Dendritic cell treated with granulocyte-macrophage colony-stimulating factor and Interleukin-4, amounts not matched to agents 40 ng/mL and 50 ng/mL, for 4 days (primary cell): ENCODE data around the gene COBL.

Experiments
- H3K27ac Mint-ChIP-seq: one replicate; pipeline ENCODE4 v1.8.0; 2022; ENCODE audit warnings: mild to moderate bottlenecking, mixed read lengths
- H3K27me3 Mint-ChIP-seq: one replicate; pipeline ENCODE4 v1.8.0; 2022; ENCODE audit warnings: mild to moderate bottlenecking, mixed read lengths
- H3K36me3 Mint-ChIP-seq: one replicate; pipeline ENCODE4 v1.8.0; 2022; ENCODE audit warnings: low read depth, mixed read lengths
- H3K4me1 Mint-ChIP-seq: one replicate; pipeline ENCODE4 v1.8.0; 2022; ENCODE audit warnings: low read depth, mixed read lengths
- H3K4me3 Mint-ChIP-seq: one replicate; pipeline ENCODE4 v1.8.0; 2022; ENCODE audit warnings: mild to moderate bottlenecking, moderate library complexity, mixed read lengths
- H3K9me3 Mint-ChIP-seq: one replicate; pipeline ENCODE4 v1.8.0; 2022; ENCODE audit warnings: mixed read lengths
- intact Hi-C: fragments of 100-400 bp; cut with micrococcal nuclease; formaldehyde crosslinking; loops from one replicate; pipeline ENCODE4 v1.15.0; 2022

COBL gene

GRCh38 chr7:51317582-51317910, 937 bp upstream of the COBL start:
- Mint-ChIP-seq H3K36me3 (no peaks in the 10 kb centered on the region), H3K27ac (no peak overlapping the region), H3K4me3 (no peak overlapping the region), H3K9me3 (no peaks in the 10 kb centered on the region), H3K4me1 (peaks cover 5% of the 10 kb centered on the region), H3K27me3 (peaks cover 66% of the 10 kb centered on the region)
- intact Hi-C loops = no loop called here

- no peak overlapping the region for H3K4me3 Mint-ChIP-seq
- H3K4me1 Mint-ChIP-seq = peaks cover 5% of the 10 kb centered on the region
- H3K27me3 Mint-ChIP-seq = peaks cover 67% of the 10 kb centered on the region
- no peaks in the 10 kb centered on the region for H3K36me3 Mint-ChIP-seq
- H3K27ac Mint-ChIP-seq = no peak overlapping the region
- intact Hi-C loops = no loop called here
- no peaks in the 10 kb centered on the region for H3K9me3 Mint-ChIP-seq
Observed at GRCh38 chr7:51316262-51316665, 345 bp downstream of the COBL start.

GRCh38 chr7:51315393-51316261, 982 bp downstream of the COBL start:
- peak overlapping the region; percentile 23 for H3K4me3 Mint-ChIP-seq
- H3K27ac Mint-ChIP-seq = no peak overlapping the region
- H3K9me3 Mint-ChIP-seq = no peaks in the 10 kb centered on the region
- intact Hi-C loops = no loop called here
- no peaks in the 10 kb centered on the region for H3K36me3 Mint-ChIP-seq
- peaks cover 5% of the 10 kb centered on the region for H3K4me1 Mint-ChIP-seq
- peaks cover 64% of the 10 kb centered on the region for H3K27me3 Mint-ChIP-seq

DNA sequence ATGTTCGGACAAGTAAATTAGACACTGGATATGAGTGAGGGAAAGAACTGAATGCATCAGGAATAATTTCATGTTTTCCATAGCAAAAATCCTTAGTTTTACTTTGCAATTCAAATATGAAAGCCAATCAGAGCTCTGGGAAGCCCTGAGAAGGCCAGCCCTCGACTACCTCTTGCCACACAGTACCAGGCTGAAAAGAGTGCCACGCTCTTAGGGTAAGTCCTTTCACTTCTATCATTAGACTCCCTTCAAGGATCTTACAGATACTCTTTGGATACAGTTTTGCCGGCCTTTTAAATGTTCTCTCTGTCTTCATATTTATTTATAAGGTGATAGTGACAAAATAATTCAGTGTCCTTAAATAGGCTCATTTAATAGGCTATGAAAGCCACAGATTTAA, 1.9 kb downstream of the COBL start:
- H3K27ac Mint-ChIP-seq = no peak overlapping the region
- no peaks in the 10 kb centered on the region for H3K36me3 Mint-ChIP-seq
- H3K4me1 Mint-ChIP-seq = peaks cover 5% of the 10 kb centered on the region
- no peak overlapping the region for H3K4me3 Mint-ChIP-seq
- intact Hi-C loops = no loop called here
- H3K27me3 Mint-ChIP-seq = peaks cover 62% of the 10 kb centered on the region
- H3K9me3 Mint-ChIP-seq = no peaks in the 10 kb centered on the region

DNA sequence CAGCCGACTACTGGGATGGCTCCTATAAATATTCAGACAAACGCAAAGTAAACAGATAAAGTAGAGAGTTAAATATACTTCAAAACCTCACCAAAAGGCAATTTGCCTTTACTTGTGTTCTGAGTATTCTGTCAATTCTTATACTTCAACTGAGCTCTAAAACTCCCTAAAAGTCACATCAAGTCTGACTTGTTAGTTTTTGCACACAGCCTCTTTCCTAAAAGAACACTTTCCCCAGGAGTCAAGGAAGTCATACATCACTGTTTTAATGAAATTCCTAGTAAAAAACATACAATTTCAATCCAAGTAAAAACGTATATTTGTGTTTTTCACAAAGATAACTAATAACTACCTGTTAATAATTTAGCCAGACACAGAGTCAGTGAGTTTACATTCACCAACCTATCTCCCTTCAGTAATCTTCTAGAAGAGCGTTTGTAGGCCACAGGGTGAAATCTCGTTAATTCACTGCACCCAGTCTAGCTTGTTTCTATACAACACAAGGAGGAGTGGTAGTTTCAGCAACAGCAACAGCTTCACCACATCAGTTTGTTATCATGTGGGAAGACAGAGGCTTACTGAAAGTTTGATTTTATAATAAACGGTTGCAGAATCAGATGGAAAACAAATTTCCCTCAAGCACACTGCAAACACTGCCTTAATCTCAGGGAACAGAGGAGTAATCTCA, 2.7 kb downstream of the COBL start:
- H3K9me3 Mint-ChIP-seq = no peaks in the 10 kb centered on the region
- H3K4me1 Mint-ChIP-seq = peaks cover 5% of the 10 kb centered on the region
- no peaks in the 10 kb centered on the region for H3K36me3 Mint-ChIP-seq
- peaks cover 54% of the 10 kb centered on the region for H3K27me3 Mint-ChIP-seq
- no peak overlapping the region for H3K27ac Mint-ChIP-seq
- intact Hi-C loops = no loop called here
- no peak overlapping the region for H3K4me3 Mint-ChIP-seq

GRCh38 chr7:51312951-51313737, 3.5 kb downstream of the COBL start:
- Mint-ChIP-seq H3K36me3 (no peaks in the 10 kb centered on the region), H3K4me3 (no peak overlapping the region), H3K9me3 (no peaks in the 10 kb centered on the region), H3K27ac (no peak overlapping the region), H3K4me1 (peaks cover 5% of the 10 kb centered on the region), H3K27me3 (peaks cover 51% of the 10 kb centered on the region)
- intact Hi-C loops = no loop called here

DNA sequence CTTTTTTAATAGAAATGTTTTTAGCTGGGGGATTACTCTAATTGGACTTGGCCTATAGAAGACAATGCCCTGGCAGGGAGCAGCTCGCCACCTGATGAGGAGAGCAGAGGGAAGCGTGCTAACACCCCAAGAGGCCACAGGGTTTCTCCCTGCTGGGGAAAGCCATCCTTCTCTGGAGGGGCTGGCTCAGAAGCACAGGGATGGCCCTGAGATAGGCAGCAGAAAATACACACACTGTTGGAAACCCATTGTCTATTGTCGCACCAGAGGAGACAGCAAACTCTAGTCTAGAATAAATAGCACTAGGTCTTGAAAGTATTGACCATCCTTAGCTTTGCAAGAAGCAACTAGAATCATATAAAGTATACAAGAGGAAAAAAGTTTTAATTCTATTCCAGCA, 5.4 kb downstream of the COBL start:
- peaks cover 5% of the 10 kb centered on the region for H3K4me1 Mint-ChIP-seq
- H3K27ac Mint-ChIP-seq = no peak overlapping the region
- H3K36me3 Mint-ChIP-seq = no peaks in the 10 kb centered on the region
- intact Hi-C loops = no loop called here
- no peak overlapping the region for H3K4me3 Mint-ChIP-seq
- peaks cover 36% of the 10 kb centered on the region for H3K27me3 Mint-ChIP-seq
- no peaks in the 10 kb centered on the region for H3K9me3 Mint-ChIP-seq

DNA sequence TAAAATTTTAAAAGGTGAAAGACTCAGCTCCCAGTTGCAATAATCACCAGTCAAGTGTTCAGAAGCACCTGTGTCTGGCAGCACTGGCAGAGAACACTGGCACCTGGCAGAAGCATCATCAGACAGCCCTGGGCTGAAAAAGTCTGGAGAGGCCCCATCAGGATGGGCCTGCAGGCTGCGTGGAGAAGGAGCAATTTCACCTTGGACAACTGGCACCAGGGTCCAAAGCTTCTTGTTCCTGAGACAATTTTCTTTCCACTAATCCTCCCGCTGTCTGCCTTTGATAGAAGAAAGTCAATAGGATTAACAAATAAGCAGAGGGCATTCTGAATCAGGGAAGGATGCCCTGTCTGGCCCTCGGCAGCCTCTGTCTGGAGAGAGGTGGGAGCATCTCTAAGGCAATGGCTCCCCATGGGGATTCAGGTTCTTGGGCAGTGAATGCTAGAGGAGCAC, 6.5 kb downstream of the COBL start:
- peaks cover 26% of the 10 kb centered on the region for H3K27me3 Mint-ChIP-seq
- no peaks in the 10 kb centered on the region for H3K4me1 Mint-ChIP-seq
- H3K4me3 Mint-ChIP-seq = no peak overlapping the region
- no peak overlapping the region for H3K27ac Mint-ChIP-seq
- H3K9me3 Mint-ChIP-seq = no peaks in the 10 kb centered on the region
- intact Hi-C loops = no loop called here
- H3K36me3 Mint-ChIP-seq = no peaks in the 10 kb centered on the region

DNA sequence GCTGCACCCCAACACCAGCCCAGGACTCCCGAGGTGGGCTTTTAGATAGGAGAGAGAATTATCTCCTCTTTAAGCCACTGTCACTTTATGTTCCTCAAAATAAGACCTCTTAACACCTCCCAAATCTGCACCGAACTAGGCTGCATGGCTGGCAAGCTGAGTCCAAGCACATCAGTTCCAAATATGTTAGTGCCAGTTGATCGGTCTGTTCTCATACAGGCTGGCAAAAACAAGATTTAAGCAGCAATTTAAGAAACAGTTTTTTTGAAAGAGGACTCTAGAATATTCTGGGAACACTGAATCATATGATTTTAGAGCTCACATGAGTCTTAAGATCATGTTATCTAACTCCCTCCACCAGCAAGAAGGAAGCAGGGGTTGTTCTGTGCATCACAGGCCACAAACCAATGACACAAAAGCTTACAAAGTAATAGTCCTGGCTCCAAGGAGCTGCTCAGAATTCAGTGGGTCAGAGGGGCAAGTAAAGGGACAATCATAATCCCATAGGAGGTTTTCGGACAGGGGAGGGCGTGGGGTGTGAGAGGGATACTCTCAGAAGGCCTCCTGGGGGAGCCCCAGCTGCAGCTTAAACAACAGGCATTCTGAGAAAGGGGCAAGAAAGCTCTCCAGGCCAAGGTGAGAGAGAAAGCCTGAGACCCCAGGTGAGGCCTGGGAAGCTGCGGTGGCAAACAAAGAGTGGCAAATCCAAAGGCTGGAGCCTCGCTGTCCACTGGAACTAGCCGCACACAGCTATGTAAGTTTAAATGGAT, 7.1 kb downstream of the COBL start:
- intact Hi-C loops = no loop called here
- Mint-ChIP-seq H3K4me1 (no peaks in the 10 kb centered on the region), H3K36me3 (no peaks in the 10 kb centered on the region), H3K4me3 (no peak overlapping the region), H3K27me3 (peaks cover 20% of the 10 kb centered on the region), H3K9me3 (no peaks in the 10 kb centered on the region), H3K27ac (no peak overlapping the region)

DNA sequence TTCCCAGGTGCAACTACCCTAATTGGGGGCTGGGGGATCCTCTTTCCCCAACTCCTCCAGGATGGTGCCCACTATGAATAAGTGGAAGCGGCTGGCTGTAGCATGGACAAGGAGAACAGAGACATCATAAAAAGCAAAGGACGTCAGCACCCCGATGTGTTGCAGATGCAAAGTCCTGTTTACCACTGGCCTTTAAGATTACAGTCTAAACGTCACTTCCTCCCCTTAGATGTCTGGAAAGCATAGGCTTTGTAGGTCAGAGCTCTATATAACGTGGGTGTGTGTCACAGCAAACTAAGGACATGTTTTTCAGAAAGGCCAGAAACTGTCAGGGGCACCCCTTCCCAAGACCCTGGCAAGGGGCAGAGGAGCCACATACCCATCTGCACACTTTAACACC, 7.9 kb downstream of the COBL start:
- Mint-ChIP-seq H3K9me3 (no peaks in the 10 kb centered on the region), H3K36me3 (no peaks in the 10 kb centered on the region), H3K27me3 (peaks cover 11% of the 10 kb centered on the region), H3K4me1 (no peaks in the 10 kb centered on the region), H3K4me3 (no peak overlapping the region), H3K27ac (no peak overlapping the region)
- intact Hi-C loops = no loop called here

DNA sequence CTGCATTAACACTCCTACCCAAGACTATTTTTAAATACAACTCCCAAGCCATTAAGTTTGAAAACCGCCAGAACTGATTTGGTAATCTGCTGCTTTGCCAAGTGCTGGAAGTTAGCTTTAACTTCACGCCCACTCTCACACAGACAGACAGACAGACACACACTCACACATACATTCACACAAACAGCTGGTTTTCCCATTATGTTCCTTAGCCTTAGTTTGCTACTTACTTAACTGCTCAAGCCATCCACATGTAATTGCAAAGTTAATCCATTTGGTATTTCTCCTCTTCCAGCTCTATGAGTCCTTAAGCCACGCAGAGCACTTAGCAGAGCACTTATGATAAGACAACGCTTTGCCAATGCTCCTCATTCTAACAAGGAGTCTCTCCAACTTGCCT, 8.3 kb downstream of the COBL start:
- intact Hi-C loops = no loop called here
- no peak overlapping the region for H3K4me3 Mint-ChIP-seq
- no peak overlapping the region for H3K27ac Mint-ChIP-seq
- no peaks in the 10 kb centered on the region for H3K36me3 Mint-ChIP-seq
- no peaks in the 10 kb centered on the region for H3K9me3 Mint-ChIP-seq
- H3K4me1 Mint-ChIP-seq = no peaks in the 10 kb centered on the region
- H3K27me3 Mint-ChIP-seq = peaks cover 9% of the 10 kb centered on the region

GRCh38 chr7:51307651-51308210, 8.9 kb downstream of the COBL start:
- no peaks in the 10 kb centered on the region for H3K9me3 Mint-ChIP-seq
- no peaks in the 10 kb centered on the region for H3K4me1 Mint-ChIP-seq
- intact Hi-C loops = no loop called here
- H3K27ac Mint-ChIP-seq = no peak overlapping the region
- H3K27me3 Mint-ChIP-seq = peaks cover 9% of the 10 kb centered on the region
- no peaks in the 10 kb centered on the region for H3K36me3 Mint-ChIP-seq
- no peak overlapping the region for H3K4me3 Mint-ChIP-seq

GRCh38 chr7:51306761-51307160, 9.8 kb downstream of the COBL start:
- Mint-ChIP-seq H3K9me3 (no peaks in the 10 kb centered on the region), H3K4me1 (no peaks in the 10 kb centered on the region), H3K36me3 (no peaks in the 10 kb centered on the region), H3K27me3 (peaks cover 7% of the 10 kb centered on the region), H3K27ac (no peak overlapping the region), H3K4me3 (no peak overlapping the region)
- intact Hi-C loops = no loop called here
